ENCODE measurements around the gene INPPL1.

Gene INPPL1

DNA sequence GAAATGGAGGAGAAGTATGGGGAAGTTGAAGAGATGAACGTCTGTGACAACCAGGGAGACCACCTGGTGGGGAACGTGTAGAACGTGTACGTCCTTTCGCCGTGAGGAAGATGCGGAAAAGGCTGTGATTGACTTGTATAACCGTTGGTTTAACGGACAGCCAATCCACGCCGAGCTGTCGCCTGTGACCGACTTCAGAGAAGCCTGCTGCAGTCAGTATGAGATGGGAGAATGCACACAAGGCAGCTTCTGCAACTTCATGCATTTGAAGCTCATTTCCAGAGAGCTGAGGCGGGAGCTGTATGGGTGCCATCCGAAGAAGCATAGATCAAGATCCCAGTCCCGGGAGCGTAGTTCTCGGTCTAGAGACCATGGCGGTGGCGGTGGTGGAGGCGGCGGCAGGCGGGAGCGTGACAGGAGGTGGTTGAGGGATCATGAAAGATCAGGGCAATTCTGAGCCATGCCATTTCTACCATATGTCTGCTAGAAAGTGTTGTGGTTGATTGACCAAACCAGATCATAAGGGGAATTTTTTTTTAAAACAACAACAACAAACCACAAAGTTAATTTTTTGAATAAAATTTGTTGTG lies 56.3 kb downstream of the INPPL1 start:
- DNase-seq (ENCODE audit: low spot score), result no peak

DNA sequence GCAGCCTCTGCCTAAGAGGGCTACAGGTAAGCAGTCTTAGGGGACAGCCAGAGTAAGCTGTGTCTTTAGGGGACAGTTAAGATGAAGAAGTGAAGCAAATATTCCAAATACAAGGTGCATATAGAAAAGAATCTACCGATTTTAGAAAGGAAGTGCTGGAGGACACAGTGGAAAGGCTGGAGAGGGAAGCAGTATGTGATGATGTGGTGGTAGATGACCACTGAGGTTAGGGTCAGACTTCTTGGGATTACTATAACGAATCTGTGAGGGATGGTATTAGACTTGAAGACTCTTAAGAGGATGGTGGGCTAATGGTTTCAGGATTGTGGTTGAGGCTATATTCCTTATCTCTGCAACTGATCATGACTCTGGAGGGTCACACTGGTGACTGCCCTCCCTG lies 59.4 kb downstream of the INPPL1 start:
- DNase-seq (ENCODE audit: low spot score), result no peak

DNA sequence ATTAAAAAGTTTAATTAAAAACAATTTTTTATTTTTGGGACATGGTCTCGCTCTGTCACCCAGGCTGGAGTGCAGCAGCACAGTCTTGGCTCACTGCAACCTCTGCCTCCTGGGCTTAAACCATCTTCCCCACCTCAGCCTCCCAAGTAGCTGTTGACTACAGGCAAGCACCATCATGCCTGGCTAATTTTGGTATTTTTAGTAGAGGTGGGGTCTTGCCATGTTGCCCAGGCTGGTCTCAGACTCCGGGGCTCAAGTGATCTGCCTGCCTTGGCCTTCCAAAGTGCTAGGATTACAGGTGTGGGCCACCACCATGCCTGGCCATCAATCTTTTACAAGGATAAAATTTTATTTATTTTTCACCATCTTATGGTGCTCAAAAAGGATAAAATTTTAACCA lies 62.7 kb downstream of the INPPL1 start:
- no peak for DNase-seq (ENCODE audit: low spot score)

Data from germinal center (tissue), 1 donor.